ENCODE results near the gene PARVA.

DNA sequence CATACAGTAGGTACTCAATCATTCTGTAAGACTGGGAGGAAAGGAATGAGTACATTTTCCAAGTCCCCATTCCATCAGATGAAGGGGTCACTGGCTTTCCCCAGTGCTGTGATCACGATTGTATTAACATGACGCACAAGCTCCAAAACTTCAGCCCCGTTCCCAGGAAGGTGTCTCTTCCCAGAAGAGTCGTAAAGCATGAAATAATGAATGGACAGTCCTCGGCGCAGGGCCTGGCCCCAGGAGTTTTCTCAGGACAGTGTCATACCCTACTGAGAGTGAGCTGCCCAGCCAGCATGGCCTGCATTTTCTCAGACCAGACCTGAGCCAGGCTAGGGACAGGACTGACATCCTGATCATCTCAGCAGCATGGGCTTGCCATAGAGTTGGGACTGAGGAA, 80.7 kb downstream of the PARVA start:
- no peak for TF ChIP-seq POLR2A (IDR thresholded peaks at IDR 0.05)
- TF ChIP-seq, protein P1, sequence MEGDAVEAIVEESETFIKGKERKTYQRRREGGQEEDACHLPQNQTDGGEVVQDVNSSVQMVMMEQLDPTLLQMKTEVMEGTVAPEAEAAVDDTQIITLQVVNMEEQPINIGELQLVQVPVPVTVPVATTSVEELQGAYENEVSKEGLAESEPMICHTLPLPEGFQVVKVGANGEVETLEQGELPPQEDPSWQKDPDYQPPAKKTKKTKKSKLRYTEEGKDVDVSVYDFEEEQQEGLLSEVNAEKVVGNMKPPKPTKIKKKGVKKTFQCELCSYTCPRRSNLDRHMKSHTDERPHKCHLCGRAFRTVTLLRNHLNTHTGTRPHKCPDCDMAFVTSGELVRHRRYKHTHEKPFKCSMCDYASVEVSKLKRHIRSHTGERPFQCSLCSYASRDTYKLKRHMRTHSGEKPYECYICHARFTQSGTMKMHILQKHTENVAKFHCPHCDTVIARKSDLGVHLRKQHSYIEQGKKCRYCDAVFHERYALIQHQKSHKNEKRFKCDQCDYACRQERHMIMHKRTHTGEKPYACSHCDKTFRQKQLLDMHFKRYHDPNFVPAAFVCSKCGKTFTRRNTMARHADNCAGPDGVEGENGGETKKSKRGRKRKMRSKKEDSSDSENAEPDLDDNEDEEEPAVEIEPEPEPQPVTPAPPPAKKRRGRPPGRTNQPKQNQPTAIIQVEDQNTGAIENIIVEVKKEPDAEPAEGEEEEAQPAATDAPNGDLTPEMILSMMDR (IDR thresholded peaks at IDR 0.05) = no peak
